Gastrocnemius medialis (tissue), 4 donors: ENCODE results near the gene DPH2. TPM values are rescaled to one million over a fixed set of nuclear protein-coding genes. Genes with fewer than 3 reads are reported as not detected.

Source experiments
- ATAC-seq, 2 donors: fragments of 150-250 bp; one replicate each; pipeline ENCODE4 v1.9.1; 2016
- DNase-seq, 2 donors: peaks; one replicate each; pipeline ENCODE4 v3.0.0-alpha.2; 2019
- H3K27ac ChIP-seq, 4 donors: fragments of 200-600 bp; sonication (generic); 1 replicate in 1 of 4; 2 replicates in 3 of 4; pipeline ENCODE4 v1.5.1; 2016 to 2018; ENCODE audit warnings: mild to moderate bottlenecking in 2 of 4, moderate library complexity in 1 of 4
- H3K27me3 ChIP-seq, 3 donors: fragments of 200-600 bp; sonication (generic) in 2 of 3; 1 replicate in 1 of 3; 2 replicates in 2 of 3; pipeline versions ENCODE4 v1.5.1 to v1.6.0; 2016 to 2019; ENCODE audit warnings: mild to moderate bottlenecking in 1 of 3, moderate library complexity in 1 of 3
- H3K36me3 ChIP-seq, 2 donors: fragments of 200-600 bp; sonication (generic) in 1 of 2; one replicate each; pipeline ENCODE4 v1.5.1; 2017 to 2018
- H3K4me1 ChIP-seq, 2 donors: fragments of 200-600 bp; sonication (generic) in 1 of 2; one replicate each; pipeline ENCODE4 v1.5.1; 2016 to 2017; ENCODE audit warnings: mild to moderate bottlenecking in 2 of 2
- H3K4me3 ChIP-seq, 4 donors: fragments of 200-600 bp; sonication (generic) in 3 of 4; 1 replicate in 1 of 4; 2 replicates in 3 of 4; pipeline ENCODE4 v1.5.1; 2016 to 2019; ENCODE audit warnings: mild to moderate bottlenecking in 2 of 4
- H3K9me3 ChIP-seq, 3 donors: fragments of 200-600 bp; sonication (generic) in 2 of 3; 1 replicate in 1 of 3; 2 replicates in 2 of 3; pipeline ENCODE4 v1.5.1; 2016 to 2019
- POLR2A ChIP-seq, 2 donors: fragments of 450-650 bp; IDR thresholded peaks; one replicate each; pipeline ENCODE4 v1.6.1; 2017; ENCODE audit warnings: antibody characterized with exemption in 2 of 2, mild to moderate bottlenecking in 2 of 2, moderate library complexity in 2 of 2
- in situ Hi-C, 4 donors: fragments of 200-750 bp; cut with MboI; loops; one replicate each; pipeline versions ENCODE4 v1.15.0 to v1.8.0; 2017; ENCODE audit warnings: low sequenced_read_pairs in 4 of 4
- intact Hi-C: fragments of 100-400 bp; cut with DNase I; formaldehyde crosslinking; loops from one replicate; pipeline ENCODE4 v1.15.1; 2023; ENCODE audit warnings: low total_unique reads
- total RNA-seq, 4 donors: library from RNA; depleted of rRNA; stranded (reverse); fragments of >200 nt; gene quantifications; one replicate each; pipeline versions ENCODE4 v1.1.0 to v1.2.3, GENCODE V29; 2016
- TF ChIP-seq, protein P1 (sequence below), 5 experiments: fragments of 450-650 bp in 3 of 5; fragments of 200-600 bp in 2 of 5; sonication (generic) in 2 of 5; IDR thresholded peaks in 4 of 5; conservative IDR thresholded peaks in 1 of 5; 1 replicate in 4 of 5; 2 replicates in 1 of 5; pipeline ENCODE4 v1.5.1; 2016 to 2019; ENCODE audit warnings: antibody characterized with exemption in 5 of 5, mild to moderate bottlenecking in 3 of 5, moderate library complexity in 3 of 5

The DPH2 gene
- total RNA-seq, 4 donors from 2014 or later: 53.1 to 68.3 (median 55.3) TPM

DNA sequence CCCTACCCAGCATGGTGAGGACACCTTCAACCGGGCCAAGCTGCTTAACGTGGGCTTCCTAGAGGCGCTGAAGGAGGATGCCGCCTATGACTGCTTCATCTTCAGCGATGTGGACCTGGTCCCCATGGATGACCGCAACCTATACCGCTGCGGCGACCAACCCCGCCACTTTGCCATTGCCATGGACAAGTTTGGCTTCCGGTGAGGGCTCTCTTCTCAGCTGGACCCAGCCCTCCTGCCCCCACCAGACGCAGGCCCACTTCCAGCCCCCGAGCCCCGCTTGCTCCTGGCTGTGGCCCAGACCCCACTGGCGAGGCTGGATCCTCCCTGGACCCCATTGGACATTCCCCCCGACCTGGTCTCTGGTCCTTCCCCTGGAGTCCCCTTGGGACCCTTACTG lies 15.0 kb downstream of the DPH2 start:
- Histone ChIP-seq H3K27me3 (no peaks in the 10 kb centered on the region), H3K36me3 (peaks cover 0 to 12% of the 10 kb centered on the region in 2 donors), H3K4me3 (no peak overlapping the region), H3K4me1 (peaks cover 6 to 7% of the 10 kb centered on the region in 2 donors), H3K27ac (no peak overlapping the region), H3K9me3 (no peaks in the 10 kb centered on the region)
- intact Hi-C loops: no loop called here
- TF ChIP-seq POLR2A (IDR thresholded peaks at IDR 0.05): no peak
- TF ChIP-seq, protein P1, sequence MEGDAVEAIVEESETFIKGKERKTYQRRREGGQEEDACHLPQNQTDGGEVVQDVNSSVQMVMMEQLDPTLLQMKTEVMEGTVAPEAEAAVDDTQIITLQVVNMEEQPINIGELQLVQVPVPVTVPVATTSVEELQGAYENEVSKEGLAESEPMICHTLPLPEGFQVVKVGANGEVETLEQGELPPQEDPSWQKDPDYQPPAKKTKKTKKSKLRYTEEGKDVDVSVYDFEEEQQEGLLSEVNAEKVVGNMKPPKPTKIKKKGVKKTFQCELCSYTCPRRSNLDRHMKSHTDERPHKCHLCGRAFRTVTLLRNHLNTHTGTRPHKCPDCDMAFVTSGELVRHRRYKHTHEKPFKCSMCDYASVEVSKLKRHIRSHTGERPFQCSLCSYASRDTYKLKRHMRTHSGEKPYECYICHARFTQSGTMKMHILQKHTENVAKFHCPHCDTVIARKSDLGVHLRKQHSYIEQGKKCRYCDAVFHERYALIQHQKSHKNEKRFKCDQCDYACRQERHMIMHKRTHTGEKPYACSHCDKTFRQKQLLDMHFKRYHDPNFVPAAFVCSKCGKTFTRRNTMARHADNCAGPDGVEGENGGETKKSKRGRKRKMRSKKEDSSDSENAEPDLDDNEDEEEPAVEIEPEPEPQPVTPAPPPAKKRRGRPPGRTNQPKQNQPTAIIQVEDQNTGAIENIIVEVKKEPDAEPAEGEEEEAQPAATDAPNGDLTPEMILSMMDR (IDR thresholded peaks at IDR 0.05 in 4 of 5, conservative IDR thresholded peaks at IDR 0.05 in 1 of 5): no peak
- DNase-seq: no peak
- in situ Hi-C loops: no loop called here
- ATAC-seq: no peak

DNA sequence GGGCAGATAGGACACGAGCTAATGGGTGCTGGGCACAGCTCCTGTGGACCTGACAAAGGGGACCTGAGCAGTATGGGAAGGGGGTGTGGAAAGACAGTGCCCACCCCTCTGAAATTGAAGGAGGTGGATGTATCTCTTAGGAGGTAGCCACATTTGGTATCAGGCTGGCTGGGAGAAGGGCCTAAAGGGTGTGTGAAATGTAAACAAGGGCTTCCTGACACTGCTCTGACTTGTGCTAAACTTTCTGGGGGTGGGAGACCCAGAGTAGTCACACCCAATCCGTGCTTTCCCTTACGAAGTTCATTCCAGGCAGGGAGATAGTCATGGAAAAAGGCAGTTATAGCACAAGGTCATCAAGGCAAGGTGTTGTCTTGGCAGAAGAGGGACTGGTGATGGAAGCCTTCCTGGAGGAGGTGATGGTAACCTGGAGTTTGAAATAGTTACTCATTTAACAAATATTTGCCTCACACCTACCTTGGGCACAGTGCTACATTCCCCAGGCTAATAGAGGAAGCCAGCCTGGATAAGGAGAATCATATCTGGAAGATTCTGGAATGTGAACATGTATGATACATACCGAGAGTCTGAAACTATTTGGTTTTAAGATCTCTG lies 16.3 kb downstream of the DPH2 start:
- H3K4me3 ChIP-seq: no peak overlapping the region
- no peak overlapping the region for H3K27ac ChIP-seq
- no peak for DNase-seq
- peaks cover 0 to 12% of the 10 kb centered on the region in 2 donors for H3K36me3 ChIP-seq
- H3K4me1 ChIP-seq: peaks cover 0 to 8% of the 10 kb centered on the region in 2 donors
- H3K27me3 ChIP-seq: no peaks in the 10 kb centered on the region
- H3K9me3 ChIP-seq: no peaks in the 10 kb centered on the region
- no peak for ATAC-seq
- in situ Hi-C loops (no loop called here), intact Hi-C loops (no loop called here)
- no peak for TF ChIP-seq POLR2A (IDR thresholded peaks at IDR 0.05)
- TF ChIP-seq, protein P1 (IDR thresholded peaks at IDR 0.05 in 4 of 5, conservative IDR thresholded peaks at IDR 0.05 in 1 of 5): no peak

DNA sequence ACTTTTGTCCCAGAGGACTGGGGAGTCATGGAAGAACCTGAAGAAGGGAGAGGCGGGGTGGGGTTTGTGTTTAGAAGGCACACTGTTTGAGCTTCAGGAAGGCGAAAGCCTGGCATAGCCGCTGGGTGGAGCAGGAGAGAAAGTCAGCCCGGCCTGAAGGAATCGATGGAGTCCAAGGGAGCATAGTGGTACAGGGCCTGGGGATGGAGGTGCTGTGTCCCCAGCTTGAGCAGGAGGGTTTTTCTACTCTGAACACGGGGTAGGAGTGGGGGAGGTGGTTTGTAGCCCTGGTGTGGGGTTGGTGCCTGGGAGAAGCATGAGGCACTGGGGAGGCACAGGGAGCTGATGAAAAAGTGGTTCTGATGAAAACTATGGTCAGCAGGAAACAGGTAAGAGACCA lies 16.9 kb downstream of the DPH2 start:
- DNase-seq (no peak), ATAC-seq (no peak)
- no peak overlapping the region for H3K27ac ChIP-seq
- H3K4me3 ChIP-seq: no peak overlapping the region
- TF ChIP-seq POLR2A (IDR thresholded peaks at IDR 0.05): no peak
- TF ChIP-seq, protein P1 (IDR thresholded peaks at IDR 0.05 in 4 of 5, conservative IDR thresholded peaks at IDR 0.05 in 1 of 5): no peak
- peaks cover 0 to 12% of the 10 kb centered on the region in 2 donors for H3K36me3 ChIP-seq
- intact Hi-C loops: no loop called here
- peaks cover 0 to 9% of the 10 kb centered on the region in 2 donors for H3K4me1 ChIP-seq
- in situ Hi-C loops: no loop called here
- no peaks in the 10 kb centered on the region for H3K9me3 ChIP-seq
- H3K27me3 ChIP-seq: no peaks in the 10 kb centered on the region

DNA sequence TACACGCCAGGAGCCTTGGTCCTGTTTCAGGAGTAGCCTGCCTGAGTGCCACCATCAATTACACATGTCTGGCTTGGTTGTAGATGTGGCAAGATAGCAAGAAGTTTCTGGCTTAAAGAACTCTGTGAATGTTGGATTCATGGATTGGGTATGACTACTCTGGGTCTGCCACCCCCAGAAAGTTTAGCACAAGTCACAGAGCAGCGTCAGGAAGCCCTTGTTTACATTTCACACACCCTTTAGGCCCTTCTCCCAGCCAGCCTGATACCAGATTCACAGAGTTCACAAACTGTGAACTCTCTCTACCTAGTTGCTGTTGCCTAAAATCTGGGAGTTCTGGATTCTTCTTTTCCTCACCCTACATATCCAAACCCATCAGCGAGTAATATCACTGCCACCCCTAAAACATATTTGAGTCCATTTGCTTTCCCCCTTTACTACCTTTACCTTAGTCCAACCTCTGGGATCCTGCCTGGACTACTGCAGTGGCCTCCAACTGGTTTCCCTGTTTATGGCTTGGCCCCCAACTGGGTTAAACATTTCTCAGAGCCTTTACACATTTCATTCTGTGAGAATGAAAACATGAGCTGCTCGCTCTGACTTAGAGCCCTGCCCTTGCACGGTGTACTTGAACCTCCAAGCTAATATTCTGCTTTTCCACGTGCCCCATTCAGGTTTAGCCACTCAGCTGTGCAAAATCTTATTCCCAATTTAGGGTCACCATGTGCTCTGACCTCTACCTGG lies 17.5 kb downstream of the DPH2 start:
- H3K27ac ChIP-seq: no peak overlapping the region
- H3K9me3 ChIP-seq: no peaks in the 10 kb centered on the region
- DNase-seq (no peak), ATAC-seq (no peak)
- H3K27me3 ChIP-seq: no peaks in the 10 kb centered on the region
- no peak overlapping the region for H3K4me3 ChIP-seq
- in situ Hi-C loops (no loop called here), intact Hi-C loops (no loop called here)
- H3K36me3 ChIP-seq: peaks cover 0 to 12% of the 10 kb centered on the region in 2 donors
- no peak for TF ChIP-seq POLR2A (IDR thresholded peaks at IDR 0.05)
- TF ChIP-seq, protein P1 (IDR thresholded peaks at IDR 0.05 in 4 of 5, conservative IDR thresholded peaks at IDR 0.05 in 1 of 5): no peak
- H3K4me1 ChIP-seq: peaks cover 0 to 15% of the 10 kb centered on the region in 2 donors
